ENCODE results near the gene OSTM1. TPM values are rescaled to one million over a fixed set of nuclear protein-coding genes. Genes with fewer than 3 reads are reported as not detected.
"Not testable (repeated sequence)": the region's sequence is repeated elsewhere in the genome, so short reads cannot be mapped to it uniquely, and the experiment has no call there.

The OSTM1 gene
- total and polyA plus RNA-seq, 2 donors (not counting 1 experiment from before 2014, with no cell fraction given) = 6.2 to 41.7 TPM

DNA sequence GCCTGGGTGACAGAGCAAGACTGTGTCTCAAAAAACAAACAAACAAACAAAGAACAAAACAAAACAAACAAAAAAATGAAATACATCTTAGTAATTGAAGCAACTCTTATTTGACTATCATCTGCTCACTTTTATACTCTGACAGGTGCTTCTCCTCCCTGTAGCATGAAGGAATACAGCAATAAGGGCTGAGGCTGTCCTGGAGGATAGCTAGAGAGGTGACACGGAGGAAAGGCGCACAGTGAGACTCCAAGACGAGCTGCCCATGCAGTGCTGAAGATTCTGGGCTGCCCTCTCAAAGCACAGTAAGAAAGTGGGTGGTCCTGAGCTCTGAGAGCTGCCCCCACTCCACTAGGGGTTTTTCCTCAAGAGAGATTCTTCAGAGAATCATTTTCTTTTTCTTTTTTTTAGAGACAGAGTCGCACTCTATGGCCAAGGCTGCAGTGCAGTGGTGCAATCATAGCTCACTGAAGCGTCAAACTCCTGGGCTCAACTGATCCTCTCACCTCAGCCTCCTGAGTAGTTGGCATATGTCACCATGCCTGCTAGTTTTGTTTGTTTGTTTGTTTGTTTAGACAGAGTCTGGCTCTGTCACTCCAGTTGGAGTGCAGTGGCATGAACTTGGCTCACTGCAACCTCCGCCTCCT lies 50.0 kb downstream of the OSTM1 start:
- Histone ChIP-seq H3K9me3 (ENCODE audit: control extremely low read depth in 1 of 3, control insufficient read depth in 2 of 3, insufficient read depth in 1 of 3, low read length in 2 of 3) (no peaks in the 10 kb centered on the region), H3K4me3 (ENCODE audit: control extremely low read depth in 1 of 5, extremely low read depth in 1 of 5, insufficient read depth in 1 of 5, low read depth in 2 of 5, low read length in 4 of 5) (no peak overlapping the region), H3K9ac (ENCODE audit: low read length) (no peak overlapping the region), H3K4me2 (replicated peaks; ENCODE audit: low read depth, low read length, poor library complexity, severe bottlenecking) (no peak overlapping the region), H4K20me1 (ENCODE audit: control insufficient read depth, insufficient read depth, low read length, poor library complexity, severe bottlenecking) (no peaks in the 10 kb centered on the region), H3K36me3 (replicated peaks in 1 of 2; ENCODE audit: control extremely low read depth in 1 of 2, control insufficient read depth in 1 of 2, extremely low read depth in 1 of 2, insufficient read depth in 2 of 2, low read length in 1 of 2) (no peaks in the 10 kb centered on the region), H3K79me2 (ENCODE audit: control insufficient read depth, insufficient read depth, low read length) (no peaks in the 10 kb centered on the region), H3K4me1 (ENCODE audit: control insufficient read depth in 2 of 2, insufficient read depth in 2 of 2, low read length in 2 of 2) (no peaks in the 10 kb centered on the region), H3K27ac (ENCODE audit: low read length in 2 of 2) (no peak overlapping the region), H3K27me3 (replicated peaks in 1 of 4; ENCODE audit: control extremely low read depth in 1 of 4, control insufficient read depth in 3 of 4, insufficient read depth in 4 of 4, low read length in 3 of 4) (no peaks in the 10 kb centered on the region), H2AFZ (ENCODE audit: insufficient read depth, low read depth, low read length, poor library complexity, severe bottlenecking) (no peak overlapping the region)
- DNase-seq (no peak), ATAC-seq (ENCODE audit: low read depth) (no peak)
- no peak for TF ChIP-seq EZH2 (IDR thresholded peaks at IDR 0.05; ENCODE audit: borderline replicate concordance, insufficient read depth, low read depth, low read length, poor library complexity, severe bottlenecking)
- TF ChIP-seq, protein P1, sequence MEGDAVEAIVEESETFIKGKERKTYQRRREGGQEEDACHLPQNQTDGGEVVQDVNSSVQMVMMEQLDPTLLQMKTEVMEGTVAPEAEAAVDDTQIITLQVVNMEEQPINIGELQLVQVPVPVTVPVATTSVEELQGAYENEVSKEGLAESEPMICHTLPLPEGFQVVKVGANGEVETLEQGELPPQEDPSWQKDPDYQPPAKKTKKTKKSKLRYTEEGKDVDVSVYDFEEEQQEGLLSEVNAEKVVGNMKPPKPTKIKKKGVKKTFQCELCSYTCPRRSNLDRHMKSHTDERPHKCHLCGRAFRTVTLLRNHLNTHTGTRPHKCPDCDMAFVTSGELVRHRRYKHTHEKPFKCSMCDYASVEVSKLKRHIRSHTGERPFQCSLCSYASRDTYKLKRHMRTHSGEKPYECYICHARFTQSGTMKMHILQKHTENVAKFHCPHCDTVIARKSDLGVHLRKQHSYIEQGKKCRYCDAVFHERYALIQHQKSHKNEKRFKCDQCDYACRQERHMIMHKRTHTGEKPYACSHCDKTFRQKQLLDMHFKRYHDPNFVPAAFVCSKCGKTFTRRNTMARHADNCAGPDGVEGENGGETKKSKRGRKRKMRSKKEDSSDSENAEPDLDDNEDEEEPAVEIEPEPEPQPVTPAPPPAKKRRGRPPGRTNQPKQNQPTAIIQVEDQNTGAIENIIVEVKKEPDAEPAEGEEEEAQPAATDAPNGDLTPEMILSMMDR (IDR thresholded peaks at IDR 0.05) = no peak
- no peaks in the 10 kb centered on the region for H3K9me3 Mint-ChIP-seq (ENCODE audit: insufficient read depth)
- CTCF ChIA-PET = no interaction called here
- 100% methylated on average over 5 of the region's 6 CpGs for WGBS (ENCODE audit: insufficient coverage)
- intact Hi-C loops (cut with micrococcal nuclease) = no loop called here
- POLR2A ChIA-PET = no interaction called here
- H3K27me3 Mint-ChIP-seq = no peaks in the 10 kb centered on the region
- H3K27ac Mint-ChIP-seq = no peak overlapping the region
- H3K4me3 Mint-ChIP-seq = no peak overlapping the region
- no peaks in the 10 kb centered on the region for H3K4me1 Mint-ChIP-seq

DNA sequence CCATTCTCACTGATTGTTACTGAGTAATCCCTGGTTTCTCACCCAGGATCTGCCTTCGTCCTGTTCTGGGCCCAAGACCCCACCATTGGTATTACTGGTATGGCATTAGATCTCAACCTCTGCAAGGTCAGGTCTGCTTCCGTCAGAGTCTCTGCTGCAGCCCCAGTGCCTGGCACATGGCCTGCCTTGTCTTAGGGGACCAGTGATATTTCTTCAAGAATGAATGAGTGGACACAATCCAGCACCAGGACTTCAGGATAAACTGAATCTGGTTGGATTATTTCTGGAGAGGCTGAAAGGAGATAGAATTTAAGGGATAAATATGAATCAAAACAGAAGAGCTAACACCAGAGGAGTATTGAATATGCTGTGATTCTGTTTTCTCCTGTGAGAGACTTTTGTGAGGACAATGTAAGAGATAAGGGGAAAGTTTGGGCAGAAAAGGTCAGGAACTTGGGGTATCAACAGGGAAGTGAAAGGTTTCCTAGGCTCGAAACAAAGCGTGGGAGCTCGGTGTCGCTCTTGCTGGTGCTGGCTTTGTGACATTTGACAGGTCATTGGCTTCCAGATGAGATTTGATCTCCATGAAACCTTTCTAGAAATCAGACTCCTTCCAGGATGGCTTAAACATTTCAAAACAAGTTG lies 53.9 kb downstream of the OSTM1 start:
- H3K79me2 ChIP-seq (ENCODE audit: control insufficient read depth, insufficient read depth, low read length) = no peaks in the 10 kb centered on the region
- no peaks in the 10 kb centered on the region for H3K27me3 ChIP-seq (replicated peaks in 1 of 4; ENCODE audit: control extremely low read depth in 1 of 4, control insufficient read depth in 3 of 4, insufficient read depth in 4 of 4, low read length in 3 of 4)
- peaks cover 6% of the 10 kb centered on the region for H3K9me3 Mint-ChIP-seq (ENCODE audit: insufficient read depth)
- no peaks in the 10 kb centered on the region for H3K27me3 Mint-ChIP-seq
- peaks cover 0 to 5% (median 0%) of the 10 kb centered on the region in 3 donors for H3K9me3 ChIP-seq (ENCODE audit: control extremely low read depth in 1 of 3, control insufficient read depth in 2 of 3, insufficient read depth in 1 of 3, low read length in 2 of 3)
- H3K4me3 ChIP-seq (ENCODE audit: control extremely low read depth in 1 of 5, extremely low read depth in 1 of 5, insufficient read depth in 1 of 5, low read depth in 2 of 5, low read length in 4 of 5) = no peak overlapping the region
- CTCF ChIA-PET = no interaction called here
- no peak overlapping the region for H3K9ac ChIP-seq (ENCODE audit: low read length)
- no peak overlapping the region for H2AFZ ChIP-seq (ENCODE audit: insufficient read depth, low read depth, low read length, poor library complexity, severe bottlenecking)
- H3K4me2 ChIP-seq (replicated peaks; ENCODE audit: low read depth, low read length, poor library complexity, severe bottlenecking) = no peak overlapping the region
- ATAC-seq (ENCODE audit: low read depth) = no peak
- H4K20me1 ChIP-seq (ENCODE audit: control insufficient read depth, insufficient read depth, low read length, poor library complexity, severe bottlenecking) = no peaks in the 10 kb centered on the region
- H3K27ac ChIP-seq (ENCODE audit: low read length in 2 of 2) = no peak overlapping the region
- DNase-seq = no peak
- H3K36me3 ChIP-seq (replicated peaks in 1 of 2; ENCODE audit: control extremely low read depth in 1 of 2, control insufficient read depth in 1 of 2, extremely low read depth in 1 of 2, insufficient read depth in 2 of 2, low read length in 1 of 2) = no peaks in the 10 kb centered on the region
- H3K4me3 Mint-ChIP-seq = no peak overlapping the region
- intact Hi-C loops (cut with micrococcal nuclease) = no loop called here
- TF ChIP-seq, protein P1 (IDR thresholded peaks at IDR 0.05) = no peak
- no peak for TF ChIP-seq EZH2 (IDR thresholded peaks at IDR 0.05; ENCODE audit: borderline replicate concordance, insufficient read depth, low read depth, low read length, poor library complexity, severe bottlenecking)
- H3K4me1 ChIP-seq (ENCODE audit: control insufficient read depth in 2 of 2, insufficient read depth in 2 of 2, low read length in 2 of 2) = no peaks in the 10 kb centered on the region
- 95% methylated on average over 5 of the region's 6 CpGs for WGBS (ENCODE audit: insufficient coverage)
- no peak overlapping the region for H3K27ac Mint-ChIP-seq
- no peaks in the 10 kb centered on the region for H3K4me1 Mint-ChIP-seq
- POLR2A ChIA-PET = no interaction called here

DNA sequence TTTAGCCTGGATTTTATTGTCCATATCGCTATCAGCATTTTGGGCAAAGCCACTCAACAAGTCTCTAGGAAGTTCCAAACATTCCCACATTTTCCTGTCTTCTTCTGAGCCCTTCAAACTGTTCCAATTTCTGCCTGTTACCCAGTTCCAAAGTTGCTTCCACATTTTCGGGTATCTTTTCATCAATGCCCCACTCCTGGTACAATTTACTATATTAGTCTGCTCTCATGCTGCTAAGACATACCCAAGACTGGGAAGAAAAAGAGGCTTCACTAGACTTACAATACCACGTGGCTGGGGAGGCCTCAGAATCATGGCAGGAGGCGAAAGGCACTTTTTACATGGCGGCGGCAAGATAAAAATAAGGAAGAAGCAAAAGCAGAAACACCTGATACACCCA lies 58.3 kb downstream of the OSTM1 start:
- H3K27me3 ChIP-seq (replicated peaks in 1 of 4; ENCODE audit: control extremely low read depth in 1 of 4, control insufficient read depth in 3 of 4, insufficient read depth in 4 of 4, low read length in 3 of 4); H4K20me1 ChIP-seq (ENCODE audit: control insufficient read depth, insufficient read depth, low read length, poor library complexity, severe bottlenecking); H3K4me2 ChIP-seq (replicated peaks; ENCODE audit: low read depth, low read length, poor library complexity, severe bottlenecking); H3K27ac ChIP-seq (ENCODE audit: low read length in 2 of 2); H3K9me3 Mint-ChIP-seq (ENCODE audit: insufficient read depth); H3K27ac Mint-ChIP-seq; H2AFZ ChIP-seq (ENCODE audit: insufficient read depth, low read depth, low read length, poor library complexity, severe bottlenecking); intact Hi-C loops (cut with micrococcal nuclease); H3K36me3 ChIP-seq (replicated peaks in 1 of 2; ENCODE audit: control extremely low read depth in 1 of 2, control insufficient read depth in 1 of 2, extremely low read depth in 1 of 2, insufficient read depth in 2 of 2, low read length in 1 of 2); H3K9ac ChIP-seq (ENCODE audit: low read length); CTCF ChIA-PET; H3K4me3 ChIP-seq (ENCODE audit: control extremely low read depth in 1 of 5, extremely low read depth in 1 of 5, insufficient read depth in 1 of 5, low read depth in 2 of 5, low read length in 4 of 5); H3K27me3 Mint-ChIP-seq; H3K79me2 ChIP-seq (ENCODE audit: control insufficient read depth, insufficient read depth, low read length); H3K4me3 Mint-ChIP-seq; H3K4me1 Mint-ChIP-seq; H3K4me1 ChIP-seq (ENCODE audit: control insufficient read depth in 2 of 2, insufficient read depth in 2 of 2, low read length in 2 of 2); DNase-seq; ATAC-seq (ENCODE audit: low read depth): not testable (repeated sequence)
- WGBS (ENCODE audit: insufficient coverage) = 91% methylated on average over 6 of the region's 6 CpGs
- POLR2A ChIA-PET = interaction anchor here (0.5 kb wide), 1 partner anchor 593 kb away, joined by 3 read pairs; no protein-coding TSS in a partner anchor
- H3K9me3 ChIP-seq (ENCODE audit: control extremely low read depth in 1 of 3, control insufficient read depth in 2 of 3, insufficient read depth in 1 of 3, low read length in 2 of 3) = peaks cover 0 to 10% (median 0%) of the 10 kb centered on the region in 3 donors

Measured in B cell (primary cell).